Right lobe of liver (tissue), 4 donors: ENCODE data around the gene CARS1.

Experiments used
- POLR2A ChIP-seq: fragments of 450-650 bp; IDR thresholded peaks from one replicate; pipeline ENCODE4 v1.6.1; 2017; ENCODE audit warnings: antibody characterized with exemption, mild to moderate bottlenecking
- TF ChIP-seq, protein P1 (sequence below), 4 donors: fragments of 200-600 bp in 3 of 4; fragments of 450-650 bp in 1 of 4; IDR thresholded peaks; one replicate each; pipeline versions ENCODE4 v1.5.1 to v1.8.0; 2016 to 2022; ENCODE audit warnings: antibody characterized with exemption in 4 of 4, mild to moderate bottlenecking in 2 of 4
- donor health status: DM: no; HTN: no; CAD: no.
- donor health status: DM: no; HTN: no; CAD: no.
- donor health status: DM: no; HTN: yes; CAD: no.

DNA sequence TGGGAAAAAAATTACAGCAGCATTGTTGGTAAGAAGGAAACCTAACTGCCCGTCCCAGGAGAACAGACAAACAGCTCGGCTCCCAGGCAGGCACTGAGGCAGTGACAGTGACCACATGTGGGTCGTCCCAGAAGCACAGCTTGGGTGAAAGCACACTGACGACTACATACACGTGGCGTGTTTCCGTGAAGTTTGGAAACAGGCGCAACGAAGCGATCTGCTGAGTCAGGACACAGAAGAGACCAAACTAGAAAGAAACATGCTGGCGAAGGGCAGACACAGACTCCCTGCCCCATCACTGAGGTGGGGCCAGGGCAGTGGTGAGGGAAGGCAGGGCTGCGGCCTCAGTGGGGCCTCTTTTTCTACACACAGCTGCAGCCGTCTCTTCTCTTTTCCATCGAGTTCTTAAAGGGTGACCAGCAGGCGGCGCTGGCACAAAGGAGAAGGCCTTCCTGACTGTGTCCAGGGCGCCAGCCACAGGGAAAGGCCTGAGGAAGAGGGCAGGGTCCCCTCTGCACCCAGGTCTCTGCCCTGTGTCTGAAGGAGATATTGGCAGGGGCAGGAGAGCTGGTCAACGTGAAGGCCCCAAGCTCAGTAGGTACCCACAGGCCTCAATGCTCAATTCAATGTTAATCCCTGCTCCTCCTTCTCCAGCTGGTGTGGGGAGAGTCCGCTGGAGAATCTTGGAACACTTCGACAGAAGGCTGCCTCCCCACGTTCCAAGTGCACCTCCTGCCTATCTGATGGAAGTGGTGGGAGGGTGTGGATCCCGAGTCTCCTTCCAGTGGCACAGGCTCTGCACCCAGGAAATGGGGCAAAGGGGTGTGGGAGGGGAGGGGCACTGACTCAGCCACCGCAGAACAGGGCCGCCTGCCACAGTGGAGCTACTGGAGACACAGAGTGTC is 19.9 kb downstream of the CARS1 start:
- TF ChIP-seq, protein P1, sequence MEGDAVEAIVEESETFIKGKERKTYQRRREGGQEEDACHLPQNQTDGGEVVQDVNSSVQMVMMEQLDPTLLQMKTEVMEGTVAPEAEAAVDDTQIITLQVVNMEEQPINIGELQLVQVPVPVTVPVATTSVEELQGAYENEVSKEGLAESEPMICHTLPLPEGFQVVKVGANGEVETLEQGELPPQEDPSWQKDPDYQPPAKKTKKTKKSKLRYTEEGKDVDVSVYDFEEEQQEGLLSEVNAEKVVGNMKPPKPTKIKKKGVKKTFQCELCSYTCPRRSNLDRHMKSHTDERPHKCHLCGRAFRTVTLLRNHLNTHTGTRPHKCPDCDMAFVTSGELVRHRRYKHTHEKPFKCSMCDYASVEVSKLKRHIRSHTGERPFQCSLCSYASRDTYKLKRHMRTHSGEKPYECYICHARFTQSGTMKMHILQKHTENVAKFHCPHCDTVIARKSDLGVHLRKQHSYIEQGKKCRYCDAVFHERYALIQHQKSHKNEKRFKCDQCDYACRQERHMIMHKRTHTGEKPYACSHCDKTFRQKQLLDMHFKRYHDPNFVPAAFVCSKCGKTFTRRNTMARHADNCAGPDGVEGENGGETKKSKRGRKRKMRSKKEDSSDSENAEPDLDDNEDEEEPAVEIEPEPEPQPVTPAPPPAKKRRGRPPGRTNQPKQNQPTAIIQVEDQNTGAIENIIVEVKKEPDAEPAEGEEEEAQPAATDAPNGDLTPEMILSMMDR (IDR thresholded peaks at IDR 0.05), result peak; percentile 71 to 81 (median 78)
- TF ChIP-seq POLR2A, result no peak
